ENCODE results near the gene AK4. TPM values are rescaled to one million over a fixed set of nuclear protein-coding genes. Genes with fewer than 3 reads are reported as not detected.
"Not testable (repeated sequence)": the region's sequence is repeated elsewhere in the genome, so short reads cannot be mapped to it uniquely, and the experiment has no call there.

Gene AK4
- 10 to 100 TPM; 68.3 to 86.5 TPM for total RNA-seq
- long read RNA-seq, donor 1, full-length matches to known transcripts: 15 of 25 reads
- long read RNA-seq, donor 1, partial matches to known transcripts: 0 of 25 reads
- long read RNA-seq, donor 1, other reads (novel, unspliced or antisense): 10 of 25 reads
- long read RNA-seq, donor 2, full-length matches to known transcripts: 120 of 165 reads
- long read RNA-seq, donor 2, partial matches to known transcripts: 2 of 165 reads
- long read RNA-seq, donor 2, other reads (novel, unspliced or antisense): 43 of 165 reads

GRCh38 chr1:65148178-65148547 lies at the start of gene AK4:
AK4 (plus strand) TSS chr1:65148203; CDS start chr1:65148408, 205 bp downstream.
- DNase-seq (ENCODE audit: low spot score): not testable (repeated sequence)
- intact Hi-C loops (cut with DNase I): loop anchor here in 1 of 2 donors (10.0 kb wide), 1 partner anchor 83 kb away; no protein-coding TSS in a partner anchor

- DNase-seq (ENCODE audit: low spot score): no peak
- intact Hi-C loops (cut with DNase I): no loop called here
Measured at GRCh38 chr1:65103807-65104206, 44.2 kb upstream of the AK4 start.

DNA sequence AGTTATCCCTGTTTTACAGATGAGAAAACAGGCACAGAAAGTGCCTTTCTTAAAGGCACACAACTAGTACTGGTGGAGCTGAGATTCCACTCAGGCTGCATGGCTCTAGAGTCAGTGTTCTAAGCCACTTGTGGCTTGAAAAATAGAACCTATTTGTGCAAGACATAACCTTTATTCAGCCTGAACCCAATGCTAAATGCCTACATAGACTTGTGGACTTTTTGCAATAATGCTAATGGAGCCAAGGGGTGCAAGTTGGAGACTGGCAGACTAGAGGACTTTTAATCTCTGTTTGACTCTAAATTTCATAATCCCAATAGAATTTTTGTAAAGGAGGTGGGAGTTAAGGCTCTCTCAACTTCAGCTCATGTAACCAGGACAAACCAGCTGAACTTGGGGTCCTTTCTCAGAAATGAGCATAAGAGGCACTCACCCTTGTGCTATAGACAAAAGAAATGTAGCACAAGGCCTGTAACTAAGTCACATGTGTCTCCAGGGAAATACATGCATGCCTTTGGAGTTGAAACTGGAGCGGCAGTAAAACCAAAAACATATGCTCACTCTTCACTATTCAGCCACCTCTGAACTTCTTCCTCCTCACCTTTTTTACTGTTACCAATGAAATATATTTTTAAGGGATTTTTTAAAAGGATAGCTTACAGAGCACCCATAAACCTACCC lies 43.0 kb upstream of the AK4 start:
- DNase-seq (ENCODE audit: low spot score): no peak
- intact Hi-C loops (cut with DNase I): no loop called here

DNA sequence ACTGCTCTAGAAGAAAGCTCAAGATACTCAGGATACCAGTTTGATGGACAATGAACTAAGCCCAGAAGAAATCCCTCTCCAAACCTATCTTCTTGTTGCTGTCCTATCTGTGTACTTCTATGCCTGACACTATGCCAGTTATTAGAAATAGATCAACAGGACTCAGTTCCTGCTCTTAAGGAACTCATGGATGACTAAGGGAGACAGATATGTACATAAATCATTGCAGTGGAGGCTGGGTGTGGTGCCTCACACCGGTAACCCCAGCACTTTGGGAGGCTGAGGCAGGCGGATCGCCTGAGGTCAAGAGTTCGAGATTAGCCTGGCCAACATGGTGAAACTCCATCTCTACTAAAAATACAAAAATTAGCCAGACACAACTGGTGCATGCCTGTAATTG lies 42.4 kb upstream of the AK4 start:
- no peak for DNase-seq (ENCODE audit: low spot score)
- intact Hi-C loops (cut with DNase I): no loop called here

- intact Hi-C loops (cut with DNase I): no loop called here
- no peak for DNase-seq (ENCODE audit: low spot score)
Measured at GRCh38 chr1:65108025-65108642, 39.9 kb upstream of the AK4 start.

DNA sequence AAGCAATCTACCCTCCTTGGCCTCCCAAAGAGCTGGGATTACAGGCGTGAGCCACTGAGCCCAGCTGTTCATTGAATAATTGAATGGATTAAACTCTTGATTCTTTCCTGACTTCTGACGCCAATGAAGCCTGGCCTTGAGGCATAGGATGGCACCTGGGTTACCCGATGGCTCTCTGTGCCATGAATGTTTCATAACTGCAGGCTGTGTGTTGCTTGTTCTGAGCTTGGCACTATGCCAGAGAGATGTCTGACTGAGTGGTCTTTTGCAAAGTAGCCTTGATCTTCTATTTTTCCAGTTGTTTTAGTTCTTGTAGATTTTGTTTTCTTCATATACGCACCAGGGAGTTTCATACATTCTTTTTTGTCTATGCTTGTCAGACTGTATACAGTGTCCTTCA lies 38.5 kb upstream of the AK4 start:
- intact Hi-C loops (cut with DNase I): no loop called here
- no peak for DNase-seq (ENCODE audit: low spot score)

- intact Hi-C loops (cut with DNase I): no loop called here
- no peak for DNase-seq (ENCODE audit: low spot score)
Measured at GRCh38 chr1:65112811-65113210, 35.2 kb upstream of the AK4 start.

GRCh38 chr1:65113298-65113697 lies 34.7 kb upstream of the AK4 start:
- DNase-seq (ENCODE audit: low spot score): no peak
- intact Hi-C loops (cut with DNase I): no loop called here

DNA sequence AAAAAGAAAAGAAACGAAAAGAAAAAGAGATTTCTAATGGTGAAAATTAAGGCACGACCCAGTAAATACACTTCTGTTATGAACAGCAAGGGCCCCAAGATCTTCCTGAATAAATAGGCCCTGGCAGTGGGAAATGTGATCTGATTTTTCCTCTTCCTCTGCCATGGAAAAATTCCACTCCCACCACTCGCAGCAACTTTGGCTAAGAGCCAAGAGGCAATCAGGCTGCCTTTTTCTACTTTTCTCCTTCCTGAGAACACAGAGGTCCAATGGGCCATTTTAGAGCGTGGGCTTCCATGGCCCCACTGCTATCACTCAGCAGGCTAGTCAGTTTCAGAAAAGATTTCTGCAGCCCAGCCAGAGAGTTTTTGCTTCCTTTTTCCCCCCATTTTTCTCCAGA lies 33.7 kb upstream of the AK4 start:
- no peak for DNase-seq (ENCODE audit: low spot score)
- intact Hi-C loops (cut with DNase I): no loop called here

- intact Hi-C loops (cut with DNase I): no loop called here
Measured at GRCh38 chr1:65119951-65120350, 28.1 kb upstream of the AK4 start.

DNA sequence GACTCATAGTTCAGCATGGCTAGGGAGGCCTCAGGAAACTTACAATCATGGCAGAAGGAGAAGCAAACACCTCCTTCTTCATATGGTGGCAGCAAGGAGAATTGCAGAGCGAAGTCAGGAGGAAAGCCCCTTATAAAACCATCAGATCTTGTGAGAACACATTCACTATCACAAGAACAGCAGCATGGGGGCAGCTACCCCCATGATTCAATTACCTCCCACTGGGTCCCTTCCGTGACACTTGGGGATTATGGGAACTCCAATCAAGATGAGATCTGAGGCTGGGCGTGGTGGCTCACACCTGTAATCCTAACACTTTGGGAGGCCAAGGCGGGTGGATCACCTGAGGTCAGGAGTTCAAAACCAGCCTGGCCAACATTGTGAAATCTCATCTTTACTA lies 18.9 kb upstream of the AK4 start:
- DNase-seq (ENCODE audit: low spot score); intact Hi-C loops (cut with DNase I): not testable (repeated sequence)

More at GRCh38 chr1:65119951-65120350, 28.1 kb upstream of the AK4 start:
- no peak for DNase-seq (ENCODE audit: low spot score)

DNA sequence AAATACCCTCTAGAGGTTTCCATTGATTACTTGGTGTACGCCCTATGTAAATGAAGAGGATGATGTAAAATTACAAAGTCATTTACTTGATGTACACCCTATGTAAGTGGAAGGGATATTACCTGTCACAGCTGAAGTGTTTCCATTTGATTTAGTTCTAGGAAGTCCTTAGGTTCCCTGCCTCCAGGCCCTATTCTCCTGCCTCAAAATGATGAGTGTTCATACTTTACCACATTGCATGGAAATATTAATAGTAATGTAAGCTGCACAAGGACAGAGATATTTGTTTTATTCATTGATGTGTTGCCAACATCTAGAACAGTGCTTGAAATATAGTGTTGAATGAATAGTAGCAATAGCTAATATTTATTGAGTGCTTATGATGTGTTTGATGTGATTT lies 9.5 kb upstream of the AK4 start:
- intact Hi-C loops (cut with DNase I): no loop called here
- no peak for DNase-seq (ENCODE audit: low spot score)

GRCh38 chr1:65139793-65140192 lies 8.2 kb upstream of the AK4 start:
- intact Hi-C loops (cut with DNase I): loop anchor here in 1 of 2 donors (10.0 kb wide), 1 partner anchor 75 kb away; no protein-coding TSS in a partner anchor
- not testable (repeated sequence) for DNase-seq (ENCODE audit: low spot score)

GRCh38 chr1:65141394-65141793 lies 6.6 kb upstream of the AK4 start:
- intact Hi-C loops (cut with DNase I): loop anchor here in 1 of 2 donors (10.0 kb wide), 1 partner anchor 77 kb away; no protein-coding TSS in a partner anchor
- DNase-seq (ENCODE audit: low spot score): no peak

- intact Hi-C loops (cut with DNase I): loop anchor here in 1 of 2 donors (10.0 kb wide), 1 partner anchor 77 kb away; no protein-coding TSS in a partner anchor
- DNase-seq (ENCODE audit: low spot score): no peak
Measured at GRCh38 chr1:65141918-65142317, 6.1 kb upstream of the AK4 start.

GRCh38 chr1:65143112-65143658 lies 4.8 kb upstream of the AK4 start:
- intact Hi-C loops (cut with DNase I): loop anchor here in 1 of 2 donors (10.0 kb wide), 1 partner anchor 78 kb away; no protein-coding TSS in a partner anchor
- DNase-seq (ENCODE audit: low spot score): not testable (repeated sequence)

- intact Hi-C loops (cut with DNase I): loop anchor here in 1 of 2 donors (10.0 kb wide), 1 partner anchor 82 kb away; no protein-coding TSS in a partner anchor
- DNase-seq (ENCODE audit: low spot score): no peak
Measured at GRCh38 chr1:65146908-65147423, 1.0 kb upstream of the AK4 start.

DNA sequence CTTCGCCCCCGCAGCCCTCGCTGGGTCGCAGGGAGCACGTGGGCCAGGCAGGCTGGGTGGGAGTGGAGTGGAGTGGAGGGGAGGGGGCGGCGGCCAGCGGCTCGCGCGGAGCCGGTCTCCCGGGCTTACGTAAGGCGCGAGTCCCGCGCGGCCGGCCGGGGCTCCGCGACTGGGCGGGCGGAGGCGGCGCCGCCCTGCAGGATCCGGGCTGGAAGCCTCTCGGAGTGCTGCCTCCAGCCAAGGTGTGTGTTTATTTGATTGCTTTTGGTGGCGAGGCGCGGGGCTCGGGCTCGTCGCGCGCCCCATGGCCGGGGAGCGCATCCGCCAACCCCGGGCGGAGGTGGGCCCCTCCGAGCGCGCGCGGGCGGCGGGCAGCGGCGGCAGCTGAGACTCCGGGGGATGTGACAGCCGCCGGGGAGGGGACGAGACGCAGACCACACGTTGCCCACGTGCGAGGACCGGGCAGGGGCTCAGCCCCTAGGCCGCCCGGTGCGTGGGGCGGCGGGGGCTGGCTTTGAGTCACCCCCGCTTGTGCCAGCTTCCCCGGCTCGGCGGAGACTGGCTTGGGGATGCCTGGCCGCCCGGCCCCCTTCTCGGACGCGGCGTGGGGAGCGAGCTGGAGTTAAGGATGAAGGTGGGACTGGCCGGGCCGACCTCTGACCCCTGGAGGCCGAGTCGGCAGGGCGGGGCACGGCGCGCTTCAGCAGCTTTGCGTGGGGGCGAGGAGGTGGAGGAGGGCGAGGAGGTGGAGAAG lies 402 bp upstream of the AK4 start:
- peak; percentile 87 for DNase-seq (ENCODE audit: low spot score)
- intact Hi-C loops (cut with DNase I): loop anchor here in 1 of 2 donors (10.0 kb wide), 1 partner anchor 83 kb away; no protein-coding TSS in a partner anchor

Data from posterior vena cava (tissue), 2 donors.